Fibroblast of pulmonary artery (primary cell): Measurements from ENCODE around the gene PHLDB2.

ENCODE experiments used
- DNase-seq: peaks from one replicate; pipeline ENCODE4 v3.0.0-alpha.2; 2010; ENCODE audit warnings: low read depth
- H3K4me3 ChIP-seq: replicated peaks from 2 replicates; pipeline ENCODE4 v1.5.1; 2011; ENCODE audit warnings: low read depth, mild to moderate bottlenecking, control low read depth, low read length, moderate library complexity
- CTCF ChIP-seq: IDR thresholded peaks from 2 replicates; pipeline ENCODE4 v1.5.1; 2011; ENCODE audit warnings: mild to moderate bottlenecking, control low read depth, low read length, inconsistent platforms; ENCODE audit errors: missing control alignments

The PHLDB2 gene

GRCh38 chr3:111890051-111890580 is 31.1 kb downstream of the PHLDB2 start:
- no peak for TF ChIP-seq CTCF
- H3K4me3 ChIP-seq: no peak overlapping the region
- no peak for DNase-seq

- H3K4me3 ChIP-seq: no peak overlapping the region
- no peak for DNase-seq
- no peak for TF ChIP-seq CTCF
Measured at GRCh38 chr3:111892070-111892469, 33.0 kb downstream of the PHLDB2 start.

- TF ChIP-seq CTCF: peak; percentile 51
- no peak overlapping the region for H3K4me3 ChIP-seq
- peak; percentile 65 for DNase-seq
Measured at GRCh38 chr3:111895071-111895470, 36.0 kb downstream of the PHLDB2 start.

- no peak for TF ChIP-seq CTCF
- no peak overlapping the region for H3K4me3 ChIP-seq
- no peak for DNase-seq
Measured at GRCh38 chr3:111899966-111900365, 40.9 kb downstream of the PHLDB2 start.

GRCh38 chr3:111901637-111902036 is 42.6 kb downstream of the PHLDB2 start:
- DNase-seq: no peak
- TF ChIP-seq CTCF: no peak
- H3K4me3 ChIP-seq: no peak overlapping the region

GRCh38 chr3:111902534-111902933 is 43.5 kb downstream of the PHLDB2 start:
- no peak for DNase-seq
- TF ChIP-seq CTCF: no peak
- H3K4me3 ChIP-seq: no peak overlapping the region

GRCh38 chr3:111903067-111903511 is 44.0 kb downstream of the PHLDB2 start:
- no peak overlapping the region for H3K4me3 ChIP-seq
- no peak for TF ChIP-seq CTCF
- DNase-seq: peak; percentile 82
